SK-N-SH (cell line): ENCODE results near the gene VWC2L.

Source experiments
- CHD2 ChIP-seq: fragments of 150-350 bp; IDR thresholded peaks from 2 replicates; pipeline ENCODE4 v1.6.1; 2018; ENCODE audit warnings: low read length; ENCODE audit not compliant: partially characterized antibody
- ELF1 ChIP-seq: IDR thresholded peaks from 2 replicates; pipeline ENCODE4 v1.4.0; 2012
- EZH2phosphoT487 ChIP-seq: fragments of 200-600 bp; sonication (generic); IDR thresholded peaks from 2 replicates; pipeline ENCODE4 v1.6.1; 2017; ENCODE audit warnings: low read depth, mixed run types, mild to moderate bottlenecking, antibody characterized with exemption, moderate library complexity, borderline replicate concordance
- NFIC ChIP-seq: IDR thresholded peaks from 2 replicates; pipeline ENCODE4 v1.4.0; 2012; ENCODE audit warnings: borderline replicate concordance
- POLR2AphosphoS5 ChIP-seq: IDR thresholded peaks from 2 replicates; pipeline ENCODE4 v1.6.1; 2012; ENCODE audit warnings: low read depth, low read length
- RCOR1 ChIP-seq: fragments of 150-350 bp; IDR thresholded peaks from 2 replicates; pipeline ENCODE4 v1.6.1; 2017; ENCODE audit warnings: antibody characterized with exemption, low read length
- REST ChIP-seq: IDR thresholded peaks from 2 replicates; pipeline ENCODE4 v1.6.1; 2012; ENCODE audit warnings: mild to moderate bottlenecking, low read depth, low read length, moderate library complexity
- TEAD4 ChIP-seq: IDR thresholded peaks from 2 replicates; pipeline ENCODE4 v1.4.0; 2012; ENCODE audit warnings: mild to moderate bottlenecking, borderline replicate concordance; ENCODE audit not compliant: insufficient read depth
- TF ChIP-seq, protein P1 (sequence below): fragments of 200-600 bp; sonication (generic); IDR thresholded peaks from 2 replicates; pipeline ENCODE4 v1.6.1; 2017; ENCODE audit warnings: antibody characterized with exemption, mild to moderate bottlenecking, moderate library complexity

- TF ChIP-seq, protein P1, sequence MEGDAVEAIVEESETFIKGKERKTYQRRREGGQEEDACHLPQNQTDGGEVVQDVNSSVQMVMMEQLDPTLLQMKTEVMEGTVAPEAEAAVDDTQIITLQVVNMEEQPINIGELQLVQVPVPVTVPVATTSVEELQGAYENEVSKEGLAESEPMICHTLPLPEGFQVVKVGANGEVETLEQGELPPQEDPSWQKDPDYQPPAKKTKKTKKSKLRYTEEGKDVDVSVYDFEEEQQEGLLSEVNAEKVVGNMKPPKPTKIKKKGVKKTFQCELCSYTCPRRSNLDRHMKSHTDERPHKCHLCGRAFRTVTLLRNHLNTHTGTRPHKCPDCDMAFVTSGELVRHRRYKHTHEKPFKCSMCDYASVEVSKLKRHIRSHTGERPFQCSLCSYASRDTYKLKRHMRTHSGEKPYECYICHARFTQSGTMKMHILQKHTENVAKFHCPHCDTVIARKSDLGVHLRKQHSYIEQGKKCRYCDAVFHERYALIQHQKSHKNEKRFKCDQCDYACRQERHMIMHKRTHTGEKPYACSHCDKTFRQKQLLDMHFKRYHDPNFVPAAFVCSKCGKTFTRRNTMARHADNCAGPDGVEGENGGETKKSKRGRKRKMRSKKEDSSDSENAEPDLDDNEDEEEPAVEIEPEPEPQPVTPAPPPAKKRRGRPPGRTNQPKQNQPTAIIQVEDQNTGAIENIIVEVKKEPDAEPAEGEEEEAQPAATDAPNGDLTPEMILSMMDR = no peak
- TF ChIP-seq REST = no peak
- no peak for TF ChIP-seq POLR2AphosphoS5
- no peak for TF ChIP-seq TEAD4
- TF ChIP-seq NFIC = no peak
- TF ChIP-seq EZH2phosphoT487 = no peak
- TF ChIP-seq CHD2 = no peak
- no peak for TF ChIP-seq ELF1
- no peak for TF ChIP-seq RCOR1
Observed at GRCh38 chr2:214542866-214543265, 132.0 kb downstream of the VWC2L start.
